ENCODE results near the gene GPM6B. TPM values are rescaled to one million over a fixed set of nuclear protein-coding genes. Genes with fewer than 3 reads are reported as not detected.

The GPM6B gene
- polyA plus RNA-seq, result 176 and 218 TPM in 2 replicates

GRCh38 chrX:13816643-13817627 lies at the start of gene GPM6B:
GPM6B (minus strand) TSS chrX:13817093; CDS start chrX:13816904, 189 bp downstream.

DNA sequence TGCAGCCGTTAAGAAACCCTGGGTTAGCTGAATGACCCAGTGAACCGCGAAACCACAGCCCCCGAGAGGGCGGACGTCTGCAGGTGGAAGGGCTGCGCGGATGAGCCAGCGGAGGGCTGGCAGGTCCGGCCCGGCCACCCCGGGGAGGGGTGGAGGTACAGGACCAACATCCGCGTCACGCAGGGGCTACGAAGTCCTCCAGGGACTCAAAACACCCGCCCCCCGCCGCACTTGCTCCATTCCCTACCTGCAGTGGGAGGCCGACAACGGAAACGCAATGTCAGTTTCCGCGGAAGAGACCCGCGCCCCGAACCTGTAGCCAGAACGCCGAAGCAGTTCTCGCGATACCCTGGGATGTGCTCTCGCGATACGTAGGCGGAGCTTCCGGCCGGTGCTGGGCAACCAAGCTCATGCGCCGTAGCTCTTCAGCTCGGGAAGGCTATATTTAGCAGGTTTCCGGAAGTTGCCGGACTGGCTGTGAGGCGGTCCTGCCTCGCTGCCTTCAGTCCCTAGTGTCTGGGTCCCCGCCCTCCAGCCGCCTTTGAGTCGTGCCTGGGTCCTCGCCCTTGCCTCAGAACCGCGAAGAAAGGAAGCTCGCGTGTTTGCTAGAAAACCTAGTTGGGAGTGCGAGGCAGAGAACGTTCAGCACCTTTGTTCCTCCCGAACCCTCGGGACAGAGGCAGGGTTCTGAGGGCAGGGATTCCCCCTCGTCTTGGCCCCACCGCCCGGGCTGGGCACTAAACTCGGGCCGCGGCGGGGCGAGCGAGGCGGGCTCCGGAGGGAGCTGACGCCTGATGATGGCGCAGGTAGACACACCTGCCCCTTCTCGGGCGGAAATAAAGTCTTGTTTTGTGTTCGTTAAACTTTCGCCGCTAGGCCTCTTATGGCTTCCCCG lies 82.4 kb downstream of the GPM6B start, which contains the start of the genes OFD1 and TRAPPC2:
Gene OFD1, plus strand, starts transcription at position 471 of the 895 bp plus-strand sequence. Its CDS starts 324 bp downstream, at position 795.
Gene TRAPPC2, minus strand, starts transcription at position 343 of the 895 bp plus-strand sequence. CDS start 14,657 bp downstream, outside the sequence.

Other genes starting within 250 kb of the GPM6B start
- not detected in 2 replicates for gene EGFL6, start 247.5 kb downstream of the GPM6B start, polyA plus RNA-seq
- gene TCEANC, start 164.0 kb downstream of the GPM6B start, polyA plus RNA-seq, result 4.7 and 6.1 TPM in 2 replicates
- 19.2 and 27.0 TPM in 2 replicates for gene RAB9A, start 128.0 kb downstream of the GPM6B start, polyA plus RNA-seq
- gene TRAPPC2, start 82.5 kb downstream of the GPM6B start, polyA plus RNA-seq, result 14.2 and 16.1 TPM in 2 replicates
- gene OFD1, start 82.3 kb downstream of the GPM6B start, polyA plus RNA-seq, result 12.8 and 33.3 TPM in 2 replicates
- 16.2 and 24.5 TPM in 2 replicates for gene GEMIN8, start 212.8 kb upstream of the GPM6B start, polyA plus RNA-seq